ENCODE measurements around the gene CEMIP.
"Not testable (repeated sequence)": the region's sequence is repeated elsewhere in the genome, so short reads cannot be mapped to it uniquely, and the experiment has no call there.

GRCh38 chr15:80763235-80763634 is 15.9 kb upstream of the CEMIP start:
- not testable (repeated sequence) for TF ChIP-seq CTCF, POLR2AphosphoS5, POLR2A (IDR thresholded peaks at IDR 0.05)

Measured in breast epithelium (tissue), 3 donors.